Osteoblast (primary cell): ENCODE results near the gene TRIM71. TPM values are rescaled to one million over a fixed set of nuclear protein-coding genes. Genes with fewer than 3 reads are reported as not detected.

Source experiments
- DNase-seq: peaks from one replicate; pipeline ENCODE4 v3.0.0; 2011; ENCODE audit warnings: low spot score, mixed read lengths; ENCODE audit not compliant: insufficient read length; ENCODE audit errors: missing footprints
- H2AFZ ChIP-seq: 2 replicates; pipeline ENCODE4 v1.6.0; 2011; ENCODE audit warnings: mild to moderate bottlenecking, low read length
- H3K27ac ChIP-seq: 2 replicates; pipeline ENCODE4 v1.5.1; 2011; ENCODE audit warnings: mild to moderate bottlenecking, low read depth, low read length, moderate library complexity
- H3K27me3 ChIP-seq: 2 replicates; pipeline ENCODE4 v1.6.0; 2012; ENCODE audit warnings: mild to moderate bottlenecking, control low read depth, inconsistent platforms, low read length, moderate library complexity; ENCODE audit not compliant: insufficient read depth
- H3K36me3 ChIP-seq: 2 replicates; pipeline ENCODE4 v1.5.1; 2011; ENCODE audit warnings: mild to moderate bottlenecking, low read length, control low read depth, moderate library complexity; ENCODE audit not compliant: insufficient read depth
- H3K4me1 ChIP-seq: 2 replicates; pipeline ENCODE4 v1.5.1; 2011; ENCODE audit warnings: mild to moderate bottlenecking, low read length, control low read depth, moderate library complexity; ENCODE audit not compliant: insufficient read depth
- H3K4me2 ChIP-seq: 2 replicates; pipeline ENCODE4 v1.6.0; 2011; ENCODE audit warnings: mild to moderate bottlenecking, low read length; ENCODE audit not compliant: insufficient read depth
- H3K4me3 ChIP-seq: fragments of 200-600 bp; sonication (generic); 3 replicates; pipeline ENCODE4 v1.5.1; 2012; ENCODE audit warnings: mild to moderate bottlenecking, low read length, inconsistent platforms; ENCODE audit not compliant: insufficient read depth
- H3K79me2 ChIP-seq: 2 replicates; pipeline ENCODE4 v1.6.0; 2012; ENCODE audit warnings: mild to moderate bottlenecking, low read length, control low read depth, inconsistent platforms; ENCODE audit not compliant: insufficient read depth
- H3K9me3 ChIP-seq: 2 replicates; pipeline ENCODE4 v1.5.1; 2011; ENCODE audit warnings: low read depth, low read length, control low read depth
- H4K20me1 ChIP-seq: 2 replicates; pipeline ENCODE4 v1.6.0; 2012; ENCODE audit warnings: mild to moderate bottlenecking, low read length, control low read depth; ENCODE audit not compliant: insufficient read depth
- total RNA-seq: library from RNA; depleted of rRNA; stranded (reverse); fragments of >200 nt; gene quantifications from 2 replicates; pipeline ENCODE4 v1.2.3, GENCODE V29; 2012
- TF ChIP-seq, protein P1 (sequence below): IDR thresholded peaks from 2 replicates; pipeline ENCODE4 v1.5.1; 2011; ENCODE audit warnings: mild to moderate bottlenecking, low read depth, low read length, moderate library complexity; ENCODE audit errors: extremely low read depth

TRIM71 gene
- total RNA-seq, 1 donor, result not detected

DNA sequence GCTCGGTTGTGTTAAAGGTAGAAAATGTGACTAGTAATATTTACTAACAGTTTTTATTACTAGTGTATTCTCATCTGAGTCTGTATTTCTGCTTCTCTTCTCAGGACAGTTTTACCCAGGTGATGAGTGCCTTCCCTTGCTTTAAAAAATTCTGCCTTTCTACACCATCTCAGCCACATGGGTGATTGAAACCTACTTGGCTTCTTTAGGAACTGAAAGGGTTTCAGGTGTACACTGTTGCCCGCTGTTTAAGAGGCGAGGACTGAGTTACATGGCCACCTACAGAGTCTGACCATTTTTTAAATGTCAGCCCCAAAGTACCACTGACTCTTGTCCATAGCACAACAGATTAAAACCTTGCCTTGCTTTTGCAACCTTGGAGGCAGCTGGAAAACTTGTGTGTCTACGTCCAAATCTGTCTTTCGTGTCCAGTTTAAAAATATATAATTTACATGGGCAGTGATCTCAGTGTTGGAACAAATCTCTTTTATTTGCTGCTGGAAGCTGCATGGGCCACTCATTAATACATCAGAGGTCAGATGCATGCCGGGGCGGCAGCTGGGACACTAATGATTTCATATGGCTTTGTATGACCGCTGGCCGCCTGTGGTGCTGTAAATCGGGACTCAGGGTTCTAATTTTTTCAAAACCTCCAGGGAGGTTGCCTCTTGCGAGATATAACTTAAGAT lies 44.6 kb downstream of the TRIM71 start:
- H3K36me3 ChIP-seq, result no peaks in the 10 kb centered on the region
- no peaks in the 10 kb centered on the region for H3K4me1 ChIP-seq
- DNase-seq, result no peak
- H3K4me3 ChIP-seq, result no peak overlapping the region
- H3K9me3 ChIP-seq, result no peaks in the 10 kb centered on the region
- no peak overlapping the region for H3K27ac ChIP-seq
- no peaks in the 10 kb centered on the region for H4K20me1 ChIP-seq
- no peaks in the 10 kb centered on the region for H3K79me2 ChIP-seq
- no peak overlapping the region for H3K4me2 ChIP-seq
- peaks cover 17% of the 10 kb centered on the region for H3K27me3 ChIP-seq
- TF ChIP-seq, protein P1, sequence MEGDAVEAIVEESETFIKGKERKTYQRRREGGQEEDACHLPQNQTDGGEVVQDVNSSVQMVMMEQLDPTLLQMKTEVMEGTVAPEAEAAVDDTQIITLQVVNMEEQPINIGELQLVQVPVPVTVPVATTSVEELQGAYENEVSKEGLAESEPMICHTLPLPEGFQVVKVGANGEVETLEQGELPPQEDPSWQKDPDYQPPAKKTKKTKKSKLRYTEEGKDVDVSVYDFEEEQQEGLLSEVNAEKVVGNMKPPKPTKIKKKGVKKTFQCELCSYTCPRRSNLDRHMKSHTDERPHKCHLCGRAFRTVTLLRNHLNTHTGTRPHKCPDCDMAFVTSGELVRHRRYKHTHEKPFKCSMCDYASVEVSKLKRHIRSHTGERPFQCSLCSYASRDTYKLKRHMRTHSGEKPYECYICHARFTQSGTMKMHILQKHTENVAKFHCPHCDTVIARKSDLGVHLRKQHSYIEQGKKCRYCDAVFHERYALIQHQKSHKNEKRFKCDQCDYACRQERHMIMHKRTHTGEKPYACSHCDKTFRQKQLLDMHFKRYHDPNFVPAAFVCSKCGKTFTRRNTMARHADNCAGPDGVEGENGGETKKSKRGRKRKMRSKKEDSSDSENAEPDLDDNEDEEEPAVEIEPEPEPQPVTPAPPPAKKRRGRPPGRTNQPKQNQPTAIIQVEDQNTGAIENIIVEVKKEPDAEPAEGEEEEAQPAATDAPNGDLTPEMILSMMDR, result no peak
- no peak overlapping the region for H2AFZ ChIP-seq

DNA sequence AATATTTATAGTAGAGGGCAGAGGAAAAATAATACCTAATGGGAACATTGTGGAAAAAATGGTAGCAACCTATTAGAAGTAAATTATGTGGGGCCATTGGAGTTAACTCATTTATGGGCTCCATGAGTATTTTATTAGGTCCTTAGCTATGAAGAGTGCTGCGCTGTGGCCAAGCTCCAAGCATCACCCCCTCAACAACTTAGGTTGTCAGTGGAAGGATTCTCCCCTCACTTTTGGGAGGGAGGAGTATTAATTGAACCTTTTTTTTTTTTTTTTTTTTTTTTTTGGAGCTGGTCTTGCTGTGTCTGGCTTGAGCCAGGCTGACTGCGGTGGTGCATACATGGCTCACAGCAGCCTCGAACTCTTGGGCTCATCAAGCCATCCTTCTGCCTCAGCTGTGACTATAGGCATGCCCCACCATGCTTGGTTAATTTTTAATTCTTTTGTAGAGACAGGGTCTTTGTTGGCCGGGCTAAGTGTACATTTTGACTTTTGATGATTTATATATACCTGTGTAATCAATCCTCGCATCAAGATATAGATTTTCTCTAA lies 45.2 kb downstream of the TRIM71 start:
- H3K27me3 ChIP-seq, result peaks cover 17% of the 10 kb centered on the region
- no peak overlapping the region for H3K27ac ChIP-seq
- no peaks in the 10 kb centered on the region for H3K9me3 ChIP-seq
- H3K79me2 ChIP-seq, result no peaks in the 10 kb centered on the region
- H3K4me1 ChIP-seq, result no peaks in the 10 kb centered on the region
- H3K4me3 ChIP-seq, result no peak overlapping the region
- H3K36me3 ChIP-seq, result no peaks in the 10 kb centered on the region
- no peaks in the 10 kb centered on the region for H4K20me1 ChIP-seq
- TF ChIP-seq, protein P1, result no peak
- no peak overlapping the region for H3K4me2 ChIP-seq
- no peak for DNase-seq
- H2AFZ ChIP-seq, result no peak overlapping the region

DNA sequence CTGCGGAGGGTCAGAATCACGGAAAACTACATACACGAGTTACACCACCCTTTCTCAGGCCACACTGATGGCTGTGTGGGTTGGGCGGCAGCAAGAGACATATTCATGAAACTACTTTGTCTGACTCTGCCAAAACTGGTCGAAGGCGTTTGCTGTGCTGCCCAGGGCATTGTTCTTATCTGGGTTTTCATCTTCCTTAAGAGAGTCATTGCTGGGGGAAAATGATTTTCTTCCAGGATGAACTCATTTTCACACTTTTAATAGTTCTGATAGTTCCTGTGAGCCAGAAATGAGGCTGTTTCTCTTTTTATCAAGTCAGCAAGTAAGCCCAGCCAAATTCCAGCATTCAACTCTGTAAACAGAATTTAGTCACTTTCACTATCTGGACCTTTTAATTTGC lies 47.6 kb downstream of the TRIM71 start:
- Histone ChIP-seq H3K27ac (no peak overlapping the region), H4K20me1 (no peaks in the 10 kb centered on the region), H3K4me1 (no peaks in the 10 kb centered on the region), H3K27me3 (peaks cover 17% of the 10 kb centered on the region), H3K9me3 (no peaks in the 10 kb centered on the region), H3K79me2 (no peaks in the 10 kb centered on the region), H2AFZ (no peak overlapping the region), H3K36me3 (no peaks in the 10 kb centered on the region), H3K4me2 (peak overlapping the region; percentile 61), H3K4me3 (no peak overlapping the region)
- TF ChIP-seq, protein P1, result no peak
- peak; percentile 68 for DNase-seq

DNA sequence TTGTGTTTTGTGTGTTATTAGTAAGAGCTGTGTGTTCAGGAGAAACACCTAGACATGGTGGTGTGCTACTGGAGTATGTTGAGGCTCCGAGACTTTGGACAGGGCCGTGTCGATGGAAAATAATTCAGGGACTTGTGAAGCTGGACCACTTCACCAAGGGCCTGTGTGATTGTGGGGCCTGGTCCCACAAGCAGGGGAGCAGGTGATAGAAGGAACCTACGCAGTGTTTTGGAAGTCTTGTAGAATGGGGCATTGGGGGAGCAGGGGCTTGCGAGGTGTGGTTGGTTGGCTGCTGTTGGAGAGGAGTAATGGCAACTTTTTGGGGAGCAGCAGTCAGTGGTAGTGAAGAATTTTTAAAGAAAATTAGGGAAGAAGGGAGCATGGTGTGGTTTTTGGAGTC lies 48.7 kb downstream of the TRIM71 start:
- no peaks in the 10 kb centered on the region for H3K36me3 ChIP-seq

More for the DNA sequence above, 48.7 kb downstream of the TRIM71 start:
- TF ChIP-seq, protein P1, result no peak
- Histone ChIP-seq H3K4me2 (no peak overlapping the region), H3K79me2 (no peaks in the 10 kb centered on the region), H3K27me3 (peaks cover 24% of the 10 kb centered on the region), H2AFZ (no peak overlapping the region), H3K4me1 (no peaks in the 10 kb centered on the region), H3K4me3 (no peak overlapping the region), H3K27ac (no peak overlapping the region), H3K9me3 (no peaks in the 10 kb centered on the region), H4K20me1 (no peaks in the 10 kb centered on the region)
- no peak for DNase-seq
